ENCODE measurements around the gene ULK4.

Gene ULK4

GRCh38 chr3:41575724-41576123 is 386.2 kb downstream of the ULK4 start:
- TF ChIP-seq PBX3 (CRISPR knock-in tag; IDR thresholded peaks at IDR 0.05) (no peak), KLF7 (tag by site-specific recombination; IDR thresholded peaks at IDR 0.05; ENCODE audit: borderline replicate concordance) (no peak), ZNF561 (tag by site-specific recombination; IDR thresholded peaks at IDR 0.05; ENCODE audit: borderline replicate concordance) (no peak), ZNF555 (tag by site-specific recombination; conservative IDR thresholded peaks at IDR 0.05) (no peak)
- ChIA-PET POLR2A (no interaction called here), CTCF (interaction anchor here (0.6 kb wide), 1 partner anchor 762 kb away, joined by 3 read pairs; no protein-coding TSS in a partner anchor)
- no peaks in the 10 kb centered on the region for H3K4me1 ChIP-seq (ENCODE audit: control insufficient read depth, insufficient read depth, low read length)
- H3K9me3 ChIP-seq (ENCODE audit: control insufficient read depth, insufficient read depth, low read depth, low read length) = no peaks in the 10 kb centered on the region
- H3K27ac ChIP-seq (ENCODE audit: extremely low read depth, low read depth, low read length) = no peak overlapping the region
- no peak overlapping the region for H3K4me3 ChIP-seq (ENCODE audit: low read depth, low read length)
- H3K36me3 ChIP-seq (ENCODE audit: control insufficient read depth in 2 of 2, insufficient read depth in 1 of 2, low read length in 2 of 2) = no peaks in the 10 kb centered on the region

- H3K4me1 ChIP-seq (ENCODE audit: control insufficient read depth, insufficient read depth, low read length) = no peaks in the 10 kb centered on the region
- H3K36me3 ChIP-seq (ENCODE audit: control insufficient read depth in 2 of 2, insufficient read depth in 1 of 2, low read length in 2 of 2) = no peaks in the 10 kb centered on the region
- ChIA-PET POLR2A (no interaction called here), CTCF (interaction anchor here (0.6 kb wide), 1 partner anchor 761 kb away, joined by 3 read pairs; no protein-coding TSS in a partner anchor)
- no peak overlapping the region for H3K27ac ChIP-seq (ENCODE audit: extremely low read depth, low read depth, low read length)
- no peak overlapping the region for H3K4me3 ChIP-seq (ENCODE audit: low read depth, low read length)
- no peaks in the 10 kb centered on the region for H3K9me3 ChIP-seq (ENCODE audit: control insufficient read depth, insufficient read depth, low read depth, low read length)
- TF ChIP-seq ZNF658 (tag by site-specific recombination; IDR thresholded peaks at IDR 0.05) (no peak), ZNF280C (tag by site-specific recombination; IDR thresholded peaks at IDR 0.05) (no peak), ZNF366 (tag by site-specific recombination; conservative IDR thresholded peaks at IDR 0.05) (no peak), HOXC10 (CRISPR knock-in tag; IDR thresholded peaks at IDR 0.05) (no peak), RBAK (tag by site-specific recombination; IDR thresholded peaks at IDR 0.05) (no peak), ZNF404 (tag by site-specific recombination; IDR thresholded peaks at IDR 0.05) (no peak), ZFP37 (tag by site-specific recombination; IDR thresholded peaks at IDR 0.05) (no peak), ZBTB10 (tag by site-specific recombination; IDR thresholded peaks at IDR 0.05) (no peak), REST (tag by site-specific recombination; IDR thresholded peaks at IDR 0.05) (no peak), ZBTB11 (tag by site-specific recombination; conservative IDR thresholded peaks at IDR 0.05; ENCODE audit: low read depth) (no peak), KLF16 (tag by site-specific recombination; IDR thresholded peaks at IDR 0.05) (no peak), ZNF274 (IDR thresholded peaks at IDR 0.05; ENCODE audit: low read length) (no peak), ZNF274 (tag by site-specific recombination; IDR thresholded peaks at IDR 0.05; ENCODE audit: borderline replicate concordance) (no peak), ZNF473 (tag by site-specific recombination; IDR thresholded peaks at IDR 0.05) (no peak), ZNF184 (tag by site-specific recombination; IDR thresholded peaks at IDR 0.05) (no peak), ZNF837 (tag by site-specific recombination; IDR thresholded peaks at IDR 0.05) (no peak), PBX3 (CRISPR knock-in tag; IDR thresholded peaks at IDR 0.05) (no peak)
These were observed 387.0 kb downstream of the ULK4 start for GRCh38 chr3:41574900-41575299.
